SK-N-MC (cell line): Measurements from ENCODE around the gene YES1.
A peak's percentile ranks its signal among the peaks of the same experiment; 100 is the strongest.
"Not testable (repeated sequence)": the region's sequence is repeated elsewhere in the genome, so short reads cannot be mapped to it uniquely, and the experiment has no call there.

Experiments used
- DNase-seq: peaks from one replicate; pipeline ENCODE4 v3.0.0-alpha.2; 2011; ENCODE audit warnings: low read depth, low spot score
- H3K27ac ChIP-seq: fragments of 200-600 bp; sonication (generic); 2 replicates; pipeline ENCODE4 v1.5.1; 2016; ENCODE audit warnings: mixed run types
- H3K36me3 ChIP-seq: fragments of 200-600 bp; sonication (generic); 2 replicates; pipeline ENCODE4 v1.6.1; 2017; ENCODE audit warnings: antibody characterized with exemption, low read length, mixed read lengths; ENCODE audit not compliant: insufficient read depth
- H3K4me3 ChIP-seq: fragments of 200-600 bp; sonication (generic); 2 replicates; pipeline ENCODE4 v1.5.1; 2016
- H3K9ac ChIP-seq: fragments of 200-600 bp; sonication (generic); 2 replicates; pipeline ENCODE4 v1.8.0; 2017; ENCODE audit warnings: mixed run types, mixed read lengths; ENCODE audit not compliant: insufficient read length
- H3K9me3 ChIP-seq: fragments of 200-600 bp; sonication (generic); 2 replicates; pipeline ENCODE4 v1.6.1; 2017; ENCODE audit warnings: low read depth, mild to moderate bottlenecking, antibody characterized with exemption, low read length, moderate library complexity, mixed read lengths
- EZH2 ChIP-seq: fragments of 200-600 bp; sonication (generic); IDR thresholded peaks from one replicate; pipeline ENCODE4 v1.6.1; 2017; ENCODE audit warnings: antibody characterized with exemption
- FOXP2 ChIP-seq: optimal IDR thresholded peaks from 2 replicates; pipeline ENCODE3; 2011; ENCODE audit warnings: mild to moderate bottlenecking, moderate library complexity; ENCODE audit not compliant: insufficient read depth; ENCODE audit errors: extremely low read length, control extremely low read depth
- POLR2AphosphoS5 ChIP-seq: IDR thresholded peaks from 2 replicates; pipeline ENCODE4 v1.6.1; 2012; ENCODE audit warnings: mild to moderate bottlenecking, low read depth, low read length, borderline replicate concordance

YES1 gene

DNA sequence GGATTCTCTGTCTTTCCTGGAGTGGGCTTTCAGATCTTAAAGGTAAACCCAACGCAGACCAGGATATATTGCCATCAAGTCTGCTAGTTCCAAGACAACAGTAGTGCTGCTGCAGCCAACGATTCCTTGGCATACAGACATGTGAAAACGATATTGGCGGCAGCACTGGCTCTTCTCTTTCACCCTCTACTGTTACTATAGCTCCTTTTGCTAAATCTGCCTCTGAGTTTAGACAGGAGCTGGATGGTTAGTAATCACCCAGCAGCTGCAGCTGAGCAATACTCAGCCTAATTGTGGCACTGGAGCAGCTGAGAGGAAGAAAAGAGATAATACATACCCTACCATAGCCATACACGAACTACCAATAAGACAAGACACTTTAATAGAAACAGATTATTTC is 4.0 kb downstream of the YES1 start:
- H3K9ac ChIP-seq: no peak overlapping the region
- no peaks in the 10 kb centered on the region for H3K36me3 ChIP-seq
- H3K4me3 ChIP-seq: no peak overlapping the region
- TF ChIP-seq FOXP2 (no peak), EZH2 (no peak), POLR2AphosphoS5 (no peak)
- DNase-seq: no peak
- no peaks in the 10 kb centered on the region for H3K9me3 ChIP-seq
- H3K27ac ChIP-seq: no peak overlapping the region

GRCh38 chr18:805755-806110 is 6.3 kb downstream of the YES1 start:
- TF ChIP-seq EZH2 (no peak), POLR2AphosphoS5 (no peak), FOXP2 (no peak)
- H3K9ac ChIP-seq: peak overlapping the region; percentile 37

DNA sequence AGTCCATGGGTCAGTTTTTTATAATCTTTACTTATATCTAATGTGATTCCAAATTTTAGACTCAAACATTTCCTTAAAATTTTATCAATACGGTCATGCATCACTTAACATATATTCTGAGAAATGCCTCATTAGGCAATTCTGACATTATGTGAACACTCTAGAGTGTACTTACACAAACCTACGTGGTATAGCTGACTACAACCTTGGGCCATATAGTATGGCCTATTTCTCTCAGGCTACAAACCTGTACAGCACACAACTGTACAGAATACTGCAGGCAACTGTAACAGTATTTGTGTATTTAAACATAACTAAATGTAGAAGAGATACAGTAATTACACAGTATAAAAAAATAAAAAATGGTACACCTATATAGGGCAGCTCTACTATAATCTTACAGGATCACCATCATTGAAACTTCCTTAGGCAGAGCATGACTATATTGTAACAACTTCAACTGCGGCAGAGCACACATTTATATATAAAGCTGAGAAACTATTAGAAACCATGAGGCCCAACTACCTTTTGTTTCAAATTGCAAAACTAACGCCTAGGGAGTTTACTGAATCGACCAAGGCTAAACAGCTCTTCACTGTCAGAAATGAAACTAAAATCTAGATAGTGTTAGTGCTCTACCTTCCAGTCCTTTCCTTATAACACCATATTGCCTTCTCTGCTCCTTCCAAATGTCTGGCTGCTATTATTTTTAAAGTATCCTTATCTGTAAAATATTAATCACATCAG is 6.9 kb downstream of the YES1 start:
- no peak for TF ChIP-seq EZH2
- no peak for TF ChIP-seq FOXP2
- TF ChIP-seq POLR2AphosphoS5: no peak
- no peak for DNase-seq
- H3K36me3 ChIP-seq: no peaks in the 10 kb centered on the region
- peak overlapping the region; percentile 37 for H3K9ac ChIP-seq
- H3K4me3 ChIP-seq: no peak overlapping the region
- no peak overlapping the region for H3K27ac ChIP-seq
- no peaks in the 10 kb centered on the region for H3K9me3 ChIP-seq

More at GRCh38 chr18:805755-806110, 6.3 kb downstream of the YES1 start:
- Histone ChIP-seq H3K4me3 (no peak overlapping the region), H3K9me3 (no peaks in the 10 kb centered on the region), H3K36me3 (no peaks in the 10 kb centered on the region), H3K27ac (no peak overlapping the region)
- no peak for DNase-seq

DNA sequence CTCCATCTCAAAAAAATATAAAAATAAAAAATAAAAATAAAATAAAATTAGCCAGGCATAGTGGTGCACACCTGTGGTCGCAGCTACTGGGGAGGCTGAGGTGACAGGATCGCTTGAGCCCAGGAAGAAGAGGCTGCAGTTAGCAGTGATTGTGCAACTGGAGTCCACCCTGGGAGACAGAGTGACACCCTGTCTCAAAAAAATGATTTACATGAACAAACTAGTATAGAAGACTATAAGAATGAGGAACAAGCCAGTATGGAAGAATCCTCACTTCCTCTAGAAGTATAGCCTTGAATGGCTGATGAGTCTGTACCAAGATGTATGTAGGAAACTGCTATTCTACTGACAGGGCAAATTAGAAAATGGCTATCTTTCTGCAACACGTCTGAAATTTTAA is 10.9 kb downstream of the YES1 start:
- TF ChIP-seq POLR2AphosphoS5: no peak
- TF ChIP-seq EZH2: no peak
- TF ChIP-seq FOXP2: no peak
- DNase-seq: no peak
- H3K36me3 ChIP-seq: no peaks in the 10 kb centered on the region
- H3K9me3 ChIP-seq: no peaks in the 10 kb centered on the region
- no peak overlapping the region for H3K9ac ChIP-seq
- no peak overlapping the region for H3K4me3 ChIP-seq
- no peak overlapping the region for H3K27ac ChIP-seq

- no peak for DNase-seq
- TF ChIP-seq EZH2: no peak
- TF ChIP-seq POLR2AphosphoS5: no peak
- no peak for TF ChIP-seq FOXP2
- Histone ChIP-seq H3K27ac (no peak overlapping the region), H3K36me3 (no peaks in the 10 kb centered on the region), H3K9ac (no peak overlapping the region), H3K9me3 (no peaks in the 10 kb centered on the region), H3K4me3 (no peak overlapping the region)
Observed at GRCh38 chr18:799943-800342, 12.1 kb downstream of the YES1 start.

- not testable (repeated sequence) for H3K9ac ChIP-seq, H3K36me3 ChIP-seq, H3K27ac ChIP-seq
Observed at GRCh38 chr18:795383-795782, 16.7 kb downstream of the YES1 start.

DNA sequence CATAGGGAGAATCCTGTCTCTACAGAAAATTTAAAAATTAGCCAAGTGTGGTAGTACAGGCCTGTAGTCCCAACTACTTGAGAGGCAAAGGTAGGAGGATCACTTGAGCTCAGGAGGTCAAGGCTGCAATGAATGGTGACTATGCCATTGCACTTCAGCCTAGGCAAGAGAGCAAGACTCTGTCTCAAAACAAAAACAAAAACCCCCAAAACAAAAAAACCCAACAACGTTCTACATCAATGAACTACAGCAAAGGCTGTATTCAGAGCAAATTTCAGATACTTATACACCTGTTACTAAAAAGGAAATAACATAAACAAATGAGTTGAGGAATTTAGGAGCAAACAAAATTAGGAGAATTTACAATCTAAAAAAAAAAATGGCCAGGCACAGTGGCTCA is 22.6 kb downstream of the YES1 start:
- Histone ChIP-seq H3K4me3 (no peak overlapping the region), H3K27ac (no peak overlapping the region), H3K9ac (no peak overlapping the region), H3K9me3 (no peaks in the 10 kb centered on the region), H3K36me3 (no peaks in the 10 kb centered on the region)
- no peak for TF ChIP-seq POLR2AphosphoS5
- no peak for TF ChIP-seq EZH2
- no peak for TF ChIP-seq FOXP2
- no peak for DNase-seq

More at GRCh38 chr18:795383-795782, 16.7 kb downstream of the YES1 start:
- H3K9me3 ChIP-seq, H3K4me3 ChIP-seq, DNase-seq: not testable (repeated sequence)

GRCh38 chr18:785242-785641 is 26.8 kb downstream of the YES1 start:
- DNase-seq: no peak

More at GRCh38 chr18:785242-785641, 26.8 kb downstream of the YES1 start:
- H3K9me3 ChIP-seq: no peaks in the 10 kb centered on the region
- no peak overlapping the region for H3K9ac ChIP-seq
- no peak overlapping the region for H3K4me3 ChIP-seq
- H3K36me3 ChIP-seq: no peaks in the 10 kb centered on the region
- TF ChIP-seq FOXP2 (no peak), EZH2 (no peak), POLR2AphosphoS5 (no peak)
- H3K27ac ChIP-seq: no peak overlapping the region
